ENCODE results near the gene DPAGT1. TPM values are rescaled to one million over a fixed set of nuclear protein-coding genes. Genes with fewer than 3 reads are reported as not detected.
"Not testable (repeated sequence)": the region's sequence is repeated elsewhere in the genome, so short reads cannot be mapped to it uniquely, and the experiment has no call there.

Gene DPAGT1
- total RNA-seq, 1 donor from 2014 or later: 45.4 TPM

GRCh38 chr11:119093942-119094815 is 7.5 kb downstream of the DPAGT1 start:
- DNase-seq (ENCODE audit: low spot score): peak; percentile 58

DNA sequence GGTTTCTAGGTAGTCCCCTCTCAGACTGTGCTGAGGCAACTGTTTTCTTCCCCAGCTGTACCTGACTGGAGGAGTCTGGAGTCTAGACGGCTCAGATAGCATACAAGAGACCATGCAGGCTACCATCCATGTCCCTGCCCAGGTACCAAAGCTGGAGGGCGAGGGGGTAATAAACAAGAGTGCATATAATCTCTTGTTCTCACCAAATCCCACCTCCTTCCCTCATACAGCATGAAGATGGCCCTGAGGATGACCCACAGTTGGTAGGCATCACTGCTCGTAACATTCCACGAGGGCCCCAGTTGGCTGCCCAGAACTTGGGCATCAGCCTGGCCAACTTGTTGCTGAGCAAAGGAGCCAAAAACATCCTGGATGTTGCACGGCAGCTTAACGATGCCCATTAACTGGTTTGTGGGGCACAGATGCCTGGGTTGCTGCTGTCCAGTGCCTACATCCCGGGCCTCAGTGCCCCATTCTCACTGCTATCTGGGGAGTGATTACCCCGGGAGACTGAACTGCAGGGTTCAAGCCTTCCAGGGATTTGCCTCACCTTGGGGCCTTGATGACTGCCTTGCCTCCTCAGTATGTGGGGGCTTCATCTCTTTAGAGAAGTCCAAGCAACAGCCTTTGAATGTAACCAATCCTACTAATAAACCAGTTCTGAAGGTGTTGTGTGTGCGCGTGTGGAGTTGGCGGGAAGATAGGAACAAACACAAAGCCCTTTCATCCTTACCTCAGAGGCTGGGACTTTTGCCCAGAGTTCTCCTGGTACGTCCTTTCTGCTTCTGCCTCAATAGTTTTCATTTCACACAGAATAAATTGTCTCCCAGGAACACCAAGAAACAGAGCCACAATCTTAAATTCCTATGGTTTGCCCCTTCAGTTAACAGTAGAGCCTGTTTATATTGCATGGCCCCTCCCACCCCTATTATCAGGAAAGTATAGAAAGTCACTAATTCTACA is 8.5 kb downstream of the DPAGT1 start:
- DNase-seq (ENCODE audit: low spot score): no peak

GRCh38 chr11:119091966-119092879 is 9.4 kb downstream of the DPAGT1 start:
- no peak for DNase-seq (ENCODE audit: low spot score)

DNA sequence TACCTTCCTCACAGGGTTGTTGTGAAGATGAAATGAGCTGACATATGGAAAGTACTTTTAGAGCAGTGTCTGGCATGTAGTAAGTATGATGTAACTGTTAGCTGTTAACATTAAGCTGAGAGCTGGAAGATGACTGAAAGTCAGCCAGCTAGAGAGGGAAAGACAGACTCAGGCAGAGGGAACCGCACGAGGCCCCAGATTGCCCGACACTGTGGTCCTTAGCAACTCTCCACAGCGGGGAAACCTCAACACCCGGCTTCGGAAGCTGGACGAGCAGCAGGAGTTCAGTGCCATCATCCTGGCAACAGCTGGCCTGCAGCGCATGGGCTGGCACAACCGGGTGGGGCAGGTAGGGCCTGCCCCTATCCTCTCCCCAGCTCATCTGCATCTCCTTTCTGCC is 10.5 kb downstream of the DPAGT1 start:
- DNase-seq (ENCODE audit: low spot score): no peak

- DNase-seq (ENCODE audit: low spot score): no peak
These were observed 12.3 kb downstream of the DPAGT1 start for GRCh38 chr11:119089319-119089718.

GRCh38 chr11:119088406-119088805 is 13.2 kb downstream of the DPAGT1 start:
- DNase-seq (ENCODE audit: low spot score): no peak

- no peak for DNase-seq (ENCODE audit: low spot score)
These were observed 13.9 kb downstream of the DPAGT1 start for GRCh38 chr11:119087747-119088241.

GRCh38 chr11:119087123-119087522 is 14.5 kb downstream of the DPAGT1 start:
- DNase-seq (ENCODE audit: low spot score): no peak

DNA sequence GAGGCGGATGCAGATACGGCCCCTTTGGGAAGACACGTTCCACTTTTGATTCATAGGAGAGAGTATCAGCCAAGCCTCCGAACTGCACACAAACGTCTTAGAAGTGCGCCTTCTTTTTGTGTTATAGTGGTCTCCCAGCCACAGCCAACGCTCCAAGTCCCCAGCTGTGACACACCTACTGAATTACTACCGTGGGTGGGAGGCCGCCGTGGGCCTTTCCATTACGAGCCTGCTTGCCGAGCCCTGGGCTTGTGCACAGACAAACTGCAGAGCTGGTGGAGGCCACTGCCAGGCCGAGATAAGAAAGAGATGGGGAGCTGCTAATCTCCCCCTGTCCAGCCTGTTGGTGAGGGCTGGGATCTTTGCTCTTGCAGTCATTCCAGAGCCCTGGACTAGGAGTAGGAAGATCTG is 16.2 kb downstream of the DPAGT1 start:
- no peak for DNase-seq (ENCODE audit: low spot score)

- peak; percentile 95 for DNase-seq (ENCODE audit: low spot score)
These were observed 16.8 kb downstream of the DPAGT1 start, which contains the start of gene HMBS for GRCh38 chr11:119084663-119085436. HMBS (plus strand) TSS chr11:119084881; CDS start chr11:119085034, 153 bp downstream.

- DNase-seq (ENCODE audit: low spot score): no peak
These were observed 19.9 kb downstream of the DPAGT1 start for GRCh38 chr11:119081682-119082260.

GRCh38 chr11:119078675-119079420 is 22.8 kb downstream of the DPAGT1 start:
- DNase-seq (ENCODE audit: low spot score): no peak

DNA sequence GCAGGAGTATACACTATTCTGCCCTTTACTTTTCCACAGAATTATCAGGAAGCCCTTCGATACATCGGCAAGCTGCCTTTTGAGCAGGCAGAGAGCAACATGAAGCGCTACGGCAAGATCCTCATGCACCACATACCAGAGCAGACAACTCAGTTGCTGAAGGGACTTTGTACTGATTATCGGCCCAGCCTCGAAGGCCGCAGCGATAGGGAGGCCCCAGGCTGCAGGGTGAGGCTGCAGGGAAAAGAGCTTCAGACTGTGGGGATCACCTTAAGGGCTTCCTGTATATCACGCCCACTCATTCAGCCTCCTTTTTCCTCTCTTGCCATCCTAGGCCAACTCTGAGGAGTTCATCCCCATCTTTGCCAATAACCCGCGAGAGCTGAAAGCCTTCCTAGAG is 23.8 kb downstream of the DPAGT1 start:
- DNase-seq (ENCODE audit: low spot score): no peak

- DNase-seq (ENCODE audit: low spot score): peak; percentile 97
These were observed 34.1 kb downstream of the DPAGT1 start, which contains the start of gene VPS11 for GRCh38 chr11:119067371-119068222. VPS11 (plus strand) TSS chr11:119067818; CDS start chr11:119067824, 6 bp downstream.

DNA sequence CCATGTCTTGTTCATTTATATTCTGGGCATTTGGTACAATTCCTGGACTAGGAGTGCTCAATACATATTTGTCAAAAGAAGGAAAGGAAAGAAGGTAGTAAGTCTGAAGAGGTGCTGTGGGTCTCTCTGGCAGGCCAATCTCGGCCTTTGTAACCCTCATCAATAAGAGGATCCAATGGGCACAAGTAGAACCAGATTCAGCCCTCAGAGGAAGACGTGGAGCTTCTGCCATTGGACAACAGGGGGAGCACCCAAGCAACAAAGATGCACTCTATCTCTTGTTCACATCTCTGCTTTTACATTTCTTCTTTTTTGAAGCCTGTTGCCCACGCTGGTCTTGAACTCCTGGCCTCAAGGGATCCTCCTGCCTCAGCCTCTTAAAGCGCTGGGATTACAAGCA is 36.3 kb downstream of the DPAGT1 start:
- no peak for DNase-seq (ENCODE audit: low spot score)

GRCh38 chr11:119062779-119063178 is 38.9 kb downstream of the DPAGT1 start:
- no peak for DNase-seq (ENCODE audit: low spot score)

DNA sequence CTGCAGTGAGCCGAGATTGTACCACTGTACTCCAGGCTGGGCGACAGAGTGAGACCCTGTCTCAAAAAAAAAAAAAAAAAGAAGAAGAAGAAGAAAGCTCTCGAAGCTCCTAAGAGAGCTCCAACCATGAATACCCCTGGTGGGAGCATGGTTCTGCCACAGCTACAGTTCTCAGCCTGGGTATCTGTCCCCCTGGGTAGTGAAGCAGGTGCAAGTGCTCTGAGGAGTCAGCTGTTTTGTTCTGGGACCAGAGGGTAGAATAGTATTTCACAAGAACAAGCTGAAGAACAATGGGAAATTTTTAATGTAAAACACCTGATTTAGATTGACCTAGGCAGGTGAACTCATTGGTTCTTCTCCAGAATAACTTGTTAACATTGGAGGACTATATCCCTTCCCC is 40.4 kb downstream of the DPAGT1 start:
- no peak for DNase-seq (ENCODE audit: low spot score)

GRCh38 chr11:119059128-119059527 is 42.5 kb downstream of the DPAGT1 start:
- not testable (repeated sequence) for DNase-seq (ENCODE audit: low spot score)

All from ureter (tissue), 1 donor.